Sigmoid colon (tissue), 4 donors: ENCODE measurements around the gene TNFRSF19.

ENCODE experiments used
- CTCF ChIP-seq, 4 experiments: fragments of 450-650 bp in 3 of 4; fragments of 200-600 bp in 1 of 4; IDR thresholded peaks; one replicate each; pipeline ENCODE4 v1.5.1; 2016 to 2019; ENCODE audit warnings: antibody characterized with exemption in 4 of 4, mild to moderate bottlenecking in 3 of 4, moderate library complexity in 2 of 4
- EP300 ChIP-seq, 4 donors: sonication (generic); formaldehyde crosslinking; IDR thresholded peaks; one replicate each; pipeline ENCODE4 v1.6.1; 2017; ENCODE audit warnings: antibody characterized with exemption in 4 of 4
- POLR2A ChIP-seq, 2 donors: fragments of 450-650 bp; IDR thresholded peaks; one replicate each; pipeline ENCODE4 v1.6.1; 2016; ENCODE audit warnings: antibody characterized with exemption in 2 of 2, mild to moderate bottlenecking in 2 of 2, moderate library complexity in 2 of 2
- POLR2AphosphoS5 ChIP-seq, 4 donors: sonication (generic); formaldehyde crosslinking; IDR thresholded peaks; one replicate each; pipeline ENCODE4 v1.6.1; 2017; ENCODE audit warnings: antibody characterized with exemption in 4 of 4

- no peak for TF ChIP-seq EP300 (IDR thresholded peaks at IDR 0.05)
- TF ChIP-seq CTCF (IDR thresholded peaks at IDR 0.05), result no peak
- TF ChIP-seq POLR2A (IDR thresholded peaks at IDR 0.05), result no peak
- TF ChIP-seq POLR2AphosphoS5 (IDR thresholded peaks at IDR 0.05), result no peak
Observed at GRCh38 chr13:23656637-23657371, 86.6 kb downstream of the TNFRSF19 start.
